ENCODE data around the gene IL1RAPL2.

DNA sequence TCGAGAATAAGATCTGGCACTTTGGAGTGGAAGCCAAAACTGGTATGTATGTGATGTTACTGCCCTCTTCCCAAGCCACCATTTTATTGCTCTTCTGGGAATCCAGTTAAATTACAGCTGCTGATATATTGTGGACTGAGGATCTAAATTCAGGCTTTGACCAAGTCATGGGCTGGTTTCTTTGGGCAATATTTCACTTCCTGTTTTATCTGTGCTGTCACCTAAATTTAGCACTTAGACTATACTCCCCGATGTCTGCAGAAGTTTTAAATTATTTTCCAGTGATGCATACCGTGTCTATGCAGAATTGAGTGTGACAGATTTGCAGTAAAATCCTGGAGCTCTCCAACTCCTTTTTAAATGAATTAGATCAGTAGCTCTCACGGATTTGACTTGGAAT, 554.5 kb downstream of the IL1RAPL2 start:
- TF ChIP-seq, protein P1, sequence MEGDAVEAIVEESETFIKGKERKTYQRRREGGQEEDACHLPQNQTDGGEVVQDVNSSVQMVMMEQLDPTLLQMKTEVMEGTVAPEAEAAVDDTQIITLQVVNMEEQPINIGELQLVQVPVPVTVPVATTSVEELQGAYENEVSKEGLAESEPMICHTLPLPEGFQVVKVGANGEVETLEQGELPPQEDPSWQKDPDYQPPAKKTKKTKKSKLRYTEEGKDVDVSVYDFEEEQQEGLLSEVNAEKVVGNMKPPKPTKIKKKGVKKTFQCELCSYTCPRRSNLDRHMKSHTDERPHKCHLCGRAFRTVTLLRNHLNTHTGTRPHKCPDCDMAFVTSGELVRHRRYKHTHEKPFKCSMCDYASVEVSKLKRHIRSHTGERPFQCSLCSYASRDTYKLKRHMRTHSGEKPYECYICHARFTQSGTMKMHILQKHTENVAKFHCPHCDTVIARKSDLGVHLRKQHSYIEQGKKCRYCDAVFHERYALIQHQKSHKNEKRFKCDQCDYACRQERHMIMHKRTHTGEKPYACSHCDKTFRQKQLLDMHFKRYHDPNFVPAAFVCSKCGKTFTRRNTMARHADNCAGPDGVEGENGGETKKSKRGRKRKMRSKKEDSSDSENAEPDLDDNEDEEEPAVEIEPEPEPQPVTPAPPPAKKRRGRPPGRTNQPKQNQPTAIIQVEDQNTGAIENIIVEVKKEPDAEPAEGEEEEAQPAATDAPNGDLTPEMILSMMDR (IDR thresholded peaks at IDR 0.05): no peak
- no peak for TF ChIP-seq POLR2A (IDR thresholded peaks at IDR 0.05)

All from heart left ventricle (tissue), 13 donors.